CD4-positive, alpha-beta T cell treated with Interferon gamma for 1 hour (primary cell): Measurements from ENCODE around the gene MRPL48.
"Not testable (repeated sequence)": the region's sequence is repeated elsewhere in the genome, so short reads cannot be mapped to it uniquely, and the experiment has no call there.

ENCODE experiments used
- DNase-seq: peaks from one replicate; pipeline ENCODE4 v3.0.0-alpha.2; 2020

The MRPL48 gene

DNA sequence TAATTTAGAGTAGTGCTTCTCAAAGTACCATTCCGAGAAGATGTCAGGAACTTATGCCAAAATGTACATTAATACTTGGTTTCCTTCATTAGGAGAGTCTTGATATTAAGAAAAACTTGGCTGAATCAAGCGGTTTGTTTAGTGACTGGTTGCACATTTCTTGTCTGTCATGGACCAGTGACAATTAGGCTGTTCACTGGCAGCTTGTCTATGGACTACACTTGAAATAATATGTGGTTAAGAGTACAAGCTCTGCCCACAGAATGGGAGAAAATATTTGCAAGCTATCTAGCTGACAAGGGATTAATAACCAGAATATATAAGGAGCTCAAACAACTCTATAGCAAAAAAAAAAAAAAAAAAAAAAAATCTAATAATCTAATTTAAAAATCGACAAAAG, 64.4 kb downstream of the MRPL48 start:
- no peak for DNase-seq

DNA sequence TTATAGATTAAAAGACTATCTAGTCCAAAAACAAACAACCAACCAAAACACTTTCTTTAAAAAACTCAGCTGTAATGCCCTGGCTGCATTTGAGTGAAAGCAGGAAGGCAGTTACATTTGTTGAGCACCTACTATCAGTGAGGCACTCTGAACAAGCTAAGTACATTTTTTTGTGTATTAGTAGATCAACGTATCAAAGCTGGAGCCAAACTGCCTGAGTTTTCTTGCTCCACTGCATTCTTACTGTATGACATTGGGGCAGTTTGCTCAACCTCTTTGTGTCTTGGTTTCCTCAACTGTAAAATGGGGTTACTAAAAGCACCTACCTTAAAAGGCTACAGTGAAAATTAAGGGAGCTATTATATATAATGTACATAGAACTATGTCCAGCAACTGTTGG, 67.0 kb downstream of the MRPL48 start:
- DNase-seq = no peak

DNA sequence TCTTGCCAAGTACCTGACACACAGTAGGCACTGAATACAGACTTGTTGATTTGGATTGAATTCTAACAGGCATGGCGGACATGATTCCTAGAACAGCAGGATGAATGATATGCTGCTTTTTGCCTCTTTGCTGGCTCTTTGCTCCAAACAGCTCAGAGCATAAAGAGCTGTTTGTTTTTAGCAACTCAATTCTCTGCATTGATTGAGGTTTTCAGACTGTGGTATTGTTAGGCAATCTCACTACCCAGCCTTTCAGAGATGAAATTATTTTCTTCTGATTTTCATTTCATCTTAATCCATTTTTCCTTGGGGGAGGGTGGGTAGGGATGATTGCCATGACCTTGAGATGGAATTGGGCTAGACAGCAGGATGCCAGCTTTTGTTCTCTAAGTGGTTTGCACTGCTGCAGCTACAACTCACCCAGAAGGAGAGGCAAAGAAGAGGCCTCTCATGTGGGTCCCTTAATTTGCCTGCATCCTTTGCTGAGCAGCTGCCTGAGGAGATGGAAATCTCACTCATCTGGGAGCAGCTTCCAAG, 68.4 kb downstream of the MRPL48 start:
- DNase-seq = no peak

DNA sequence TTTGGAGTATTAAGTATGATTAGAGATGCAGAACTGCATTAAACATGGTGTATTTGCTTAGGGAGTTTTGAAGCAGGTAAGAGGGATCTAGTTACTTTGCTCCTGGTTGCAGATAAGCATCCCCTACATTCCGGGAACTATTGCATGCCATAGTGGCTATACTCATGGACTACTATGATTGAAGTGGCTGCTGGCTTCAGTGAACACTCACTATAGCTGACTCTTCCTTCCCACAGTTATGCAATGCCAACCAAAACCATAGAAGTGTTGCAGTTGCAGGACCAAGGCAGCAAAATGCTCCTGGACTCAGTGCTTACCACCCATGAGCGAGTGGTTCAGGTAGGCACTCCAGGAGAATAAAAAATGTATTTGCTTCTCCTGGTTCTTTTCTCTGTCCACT, 72.0 kb downstream of the MRPL48 start:
- DNase-seq = no peak

DNA sequence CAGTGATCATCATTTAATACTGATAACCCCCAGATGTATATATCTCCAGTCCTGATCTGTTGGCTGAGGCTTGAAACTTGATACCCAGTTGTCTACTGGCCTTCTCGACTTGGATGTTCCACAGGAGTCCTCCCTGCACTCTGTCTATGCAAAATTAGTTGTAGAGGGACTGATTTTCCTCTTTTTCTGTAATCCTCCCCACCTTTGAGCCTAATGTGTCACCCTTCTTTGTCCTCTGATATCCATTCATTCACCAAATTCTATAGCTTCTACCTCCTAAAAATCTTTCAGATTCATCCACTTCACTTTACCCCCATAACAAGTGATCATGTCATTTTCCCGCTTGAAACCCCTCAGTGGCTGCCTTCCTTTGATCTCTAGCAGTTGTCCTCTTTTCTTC, 72.5 kb downstream of the MRPL48 start:
- no peak for DNase-seq

DNA sequence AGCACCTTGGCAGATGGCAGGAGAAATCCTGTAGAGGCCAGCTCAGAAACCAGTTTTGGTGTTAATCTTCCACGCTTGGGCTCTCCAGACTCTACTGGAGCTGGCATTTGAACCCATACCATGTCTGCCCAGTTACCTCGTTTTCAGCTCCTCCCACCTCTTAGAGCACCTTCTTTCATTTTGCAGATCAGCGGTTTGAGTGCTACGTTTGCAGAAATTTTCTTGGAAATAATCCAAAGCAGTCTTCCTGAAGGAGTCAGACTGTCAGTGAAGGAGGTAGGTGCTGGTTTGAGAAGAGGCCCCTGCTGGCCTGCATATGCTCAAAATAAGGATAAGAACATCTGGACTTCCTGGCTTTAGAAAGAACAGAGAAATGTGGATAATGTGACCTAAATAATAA, 75.3 kb downstream of the MRPL48 start:
- no peak for DNase-seq

DNA sequence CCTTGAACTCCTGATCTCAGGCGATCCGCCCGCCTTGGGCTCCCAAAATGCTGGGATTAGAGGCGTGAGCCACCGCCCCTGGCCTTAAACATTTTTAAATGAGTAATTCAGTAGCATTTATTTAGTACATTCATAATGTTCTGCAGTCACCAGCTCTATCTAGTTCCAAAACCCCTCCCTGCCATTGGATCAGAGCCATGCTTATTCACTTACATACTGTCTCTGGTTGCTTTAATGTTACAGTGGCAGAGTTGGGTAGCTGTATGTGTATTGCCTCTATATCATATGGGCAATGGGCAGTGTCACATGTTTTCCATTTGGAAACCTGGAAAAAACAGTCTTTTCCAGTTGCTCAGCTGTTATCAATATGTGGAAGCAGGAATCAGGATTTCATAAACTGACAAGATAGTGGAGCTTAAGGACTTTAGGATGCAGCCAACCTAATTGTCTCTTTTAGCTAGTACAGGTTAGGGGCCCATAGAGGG, 78.5 kb downstream of the MRPL48 start:
- no peak for DNase-seq

DNA sequence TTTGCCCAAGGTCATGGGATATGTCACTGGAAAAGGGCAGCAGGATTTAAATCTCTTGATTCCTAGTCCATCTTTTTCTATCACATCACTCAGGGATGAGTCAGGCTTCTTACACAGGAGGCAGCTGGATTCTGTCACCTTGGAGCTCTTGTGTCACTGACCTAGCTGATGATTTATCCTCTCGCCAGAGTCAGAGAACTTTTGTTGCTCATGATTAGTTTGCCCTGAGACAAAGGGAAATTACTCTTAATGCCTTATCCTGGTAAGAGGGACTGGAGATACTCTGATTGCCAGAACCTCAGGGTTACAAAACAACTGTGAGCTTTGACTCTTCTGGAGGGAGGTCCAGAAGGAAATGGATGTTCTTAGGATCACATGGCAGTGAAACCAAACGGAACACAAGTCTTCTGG, 78.9 kb downstream of the MRPL48 start:
- no peak for DNase-seq

DNA sequence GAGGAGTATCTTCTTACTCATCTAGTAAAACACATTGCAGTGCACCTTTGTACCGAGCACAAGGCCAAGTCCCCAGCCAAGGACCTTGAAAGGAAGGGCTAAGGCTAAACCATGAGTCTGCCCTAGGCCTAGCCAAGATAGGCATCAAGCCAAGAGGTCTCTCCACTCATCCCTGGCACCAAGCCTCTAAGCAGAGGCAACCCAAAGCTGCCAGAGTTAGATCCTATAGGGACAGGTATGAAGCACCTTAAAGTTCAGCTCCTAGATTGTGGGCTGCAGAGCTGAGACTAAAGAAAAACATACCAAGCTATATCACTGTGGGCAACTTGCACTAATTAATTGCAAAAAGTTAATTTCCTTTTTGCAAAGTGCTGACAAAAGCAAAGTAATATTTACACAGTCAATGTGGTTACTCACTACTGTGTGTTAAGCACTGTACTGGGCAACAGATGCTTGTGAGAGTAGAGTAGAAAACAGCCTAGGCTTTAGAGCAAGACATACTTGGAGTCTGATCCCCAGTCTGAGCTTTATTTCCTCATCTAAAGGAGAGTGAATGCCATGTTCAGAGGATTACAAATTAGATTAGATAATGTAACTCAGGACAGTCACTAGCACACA, 81.8 kb downstream of the MRPL48 start:
- no peak for DNase-seq

DNA sequence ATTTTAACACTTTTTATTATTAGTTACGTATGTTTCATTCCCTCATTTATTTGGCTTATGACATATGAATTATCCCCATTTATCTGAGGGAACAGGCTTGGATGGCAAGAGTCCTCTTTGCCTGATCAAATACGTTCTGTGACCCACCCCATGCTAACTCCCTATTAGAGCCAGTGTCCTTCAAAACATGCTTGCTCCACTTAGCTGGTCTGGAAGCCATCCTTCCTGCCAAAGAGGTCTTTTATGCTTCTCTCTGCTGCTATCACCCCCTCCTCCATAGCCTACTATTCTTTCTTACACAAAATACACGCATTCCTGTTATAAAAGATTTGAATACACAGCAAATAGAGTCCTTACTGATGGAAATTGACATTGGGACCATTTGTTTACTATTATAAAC, 82.6 kb downstream of the MRPL48 start:
- DNase-seq = no peak

DNA sequence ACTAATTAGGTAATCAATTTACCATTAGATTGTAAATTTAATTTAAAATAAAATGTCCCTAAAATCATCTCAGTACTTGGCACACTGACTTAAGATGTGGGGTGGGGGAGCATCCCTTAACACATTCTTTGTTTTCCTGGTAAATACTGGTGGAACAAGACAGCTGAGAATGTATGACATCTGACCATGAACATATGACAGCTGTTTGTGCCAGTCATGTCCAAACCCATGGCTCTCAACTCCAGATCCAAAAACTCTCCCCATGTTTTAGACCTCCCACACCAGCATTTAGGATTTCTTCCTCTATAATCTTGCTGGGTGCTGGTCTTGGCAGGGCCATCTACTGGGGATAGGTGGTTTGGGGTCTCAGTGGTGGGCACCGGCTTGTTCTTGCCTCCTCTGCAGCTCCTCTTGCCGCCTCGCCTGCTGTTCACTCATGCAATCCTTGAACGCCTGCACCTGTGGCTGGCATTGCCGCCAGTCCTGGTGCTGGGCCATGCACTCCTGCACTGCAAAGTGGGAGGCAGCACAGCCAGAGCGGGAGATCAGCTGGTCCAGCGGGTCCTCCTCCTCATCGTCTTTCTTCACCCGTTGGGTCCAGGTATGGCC, 85.2 kb downstream of the MRPL48 start:
- DNase-seq = no peak

DNA sequence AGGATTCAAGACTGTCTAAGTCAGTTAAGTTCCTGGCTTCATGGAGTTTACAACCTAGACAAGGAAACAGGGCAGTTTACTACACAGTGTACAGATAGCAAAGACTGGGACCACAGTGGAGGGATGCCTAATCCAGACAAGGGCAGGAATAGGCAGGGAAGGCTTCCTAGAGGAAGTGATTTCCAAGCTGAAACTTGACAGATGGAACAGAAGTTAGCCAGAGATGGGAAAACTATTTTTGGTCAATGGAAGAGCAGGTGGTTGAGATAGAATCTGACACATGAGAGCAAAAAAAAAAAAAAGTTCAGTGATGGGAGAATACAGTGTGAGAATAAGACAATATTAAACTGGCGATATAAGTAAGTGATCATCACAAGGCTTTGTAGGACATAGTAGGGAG, 87.7 kb downstream of the MRPL48 start:
- DNase-seq = no peak

DNA sequence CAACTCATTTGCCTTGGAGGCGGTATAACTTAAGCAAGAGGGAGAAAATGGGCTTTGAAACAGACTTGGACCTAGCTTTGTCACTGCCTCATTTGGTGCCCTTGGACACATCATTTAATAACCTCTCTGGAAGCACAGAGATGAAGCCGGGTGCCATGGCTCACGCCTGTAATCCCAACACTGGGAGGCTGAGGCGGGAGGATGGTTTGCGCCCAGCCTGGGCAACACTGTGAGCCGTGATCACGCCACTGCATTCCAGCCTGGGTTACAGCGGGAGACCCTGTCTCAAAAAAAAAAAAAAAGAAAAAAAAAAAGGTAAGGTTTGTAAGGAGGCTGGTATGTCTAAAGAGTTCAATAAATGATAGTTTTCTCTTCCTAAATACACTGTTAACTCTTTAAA, 88.2 kb downstream of the MRPL48 start:
- DNase-seq = no peak

DNA sequence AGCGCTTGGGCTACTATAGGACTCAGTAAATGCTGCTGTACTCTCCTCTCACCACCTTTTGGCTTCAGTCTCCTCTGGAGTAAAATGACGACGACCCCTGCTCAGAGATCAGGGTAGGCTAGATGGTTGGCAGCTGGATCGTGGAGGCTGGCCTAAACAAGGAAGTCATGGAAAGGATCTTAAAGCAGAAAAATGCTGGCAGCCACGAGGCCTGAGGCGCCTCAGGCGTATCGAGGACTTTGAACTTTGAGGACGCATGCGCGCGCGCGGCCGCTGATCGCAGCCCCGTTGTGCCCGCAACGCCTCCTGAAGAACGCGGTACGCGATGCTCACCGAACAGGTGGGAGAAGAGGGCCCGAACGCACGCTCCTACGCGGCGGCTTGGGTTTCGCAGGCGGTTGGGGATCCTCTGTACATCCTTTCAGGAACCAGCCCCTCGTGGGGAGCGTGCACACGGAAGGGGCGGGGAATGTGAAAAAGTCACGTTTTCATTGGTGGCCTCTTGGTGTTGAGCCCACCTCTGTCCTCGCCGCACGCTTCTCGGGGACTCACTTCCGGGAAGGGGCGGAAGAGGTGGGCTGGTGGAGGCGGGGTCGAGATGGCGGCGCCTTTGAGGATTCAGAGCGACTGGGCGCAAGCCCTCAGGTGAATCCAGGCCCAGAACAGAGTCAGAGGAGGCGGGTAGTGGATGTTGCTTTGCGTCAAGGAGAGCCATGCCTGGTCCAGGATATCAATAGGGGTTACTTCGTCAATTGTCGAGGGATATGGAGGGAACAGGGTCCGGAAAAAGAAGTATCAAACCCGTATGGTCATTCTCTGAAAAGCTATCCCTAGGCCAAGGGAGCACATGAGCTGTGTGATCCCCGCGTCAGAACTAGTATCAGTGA, 89.0 kb downstream of the MRPL48 start, which contains the start of the genes COA4 and PAAF1:
TSS of gene COA4 (minus strand) at position 423 of the 887 bp plus-strand sequence. CDS start 3,468 bp downstream, outside the sequence.
TSS of gene PAAF1 (plus strand) at position 576 of the 887 bp plus-strand sequence. CDS start at position 599, 23 bp downstream.
- peak; percentile 92 for DNase-seq

DNA sequence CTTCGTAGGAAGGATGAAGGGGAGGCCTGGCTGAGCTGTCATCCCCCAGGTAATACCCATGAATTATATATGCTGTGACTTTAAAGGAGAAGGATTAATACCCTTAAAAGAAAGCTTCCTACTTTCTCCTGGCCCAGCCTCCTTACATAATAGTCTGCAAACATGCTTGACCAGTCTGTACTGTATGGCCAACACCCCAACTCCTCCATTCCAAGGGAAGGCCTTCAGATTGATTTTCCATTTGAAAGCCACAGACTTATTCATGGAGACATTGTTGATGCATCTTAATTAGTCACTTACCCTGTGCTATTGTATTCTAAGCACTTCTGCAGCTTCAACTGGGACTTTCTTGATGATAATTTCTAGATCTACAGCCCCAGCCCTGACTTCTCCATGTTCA, 91.1 kb downstream of the MRPL48 start:
- no peak for DNase-seq

DNA sequence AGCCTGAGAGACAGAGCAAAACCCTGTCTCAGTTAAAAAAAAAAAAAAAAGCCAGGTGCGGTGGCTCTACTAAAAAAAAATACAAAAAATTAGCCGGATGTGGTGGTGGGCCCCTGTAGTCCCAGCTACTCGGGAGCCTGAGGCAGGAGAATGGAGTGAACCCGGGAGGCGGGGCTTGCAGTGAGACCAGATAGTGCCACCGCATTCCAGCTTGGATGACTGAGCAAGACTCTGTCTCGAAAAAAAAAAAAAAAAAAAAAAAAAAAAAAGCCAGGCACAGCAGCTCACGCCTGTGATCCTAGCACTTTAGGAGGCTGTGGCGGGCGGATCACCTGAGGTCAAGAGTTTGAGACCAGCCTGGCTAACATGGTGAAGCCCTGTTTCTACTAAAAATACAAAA, 92.8 kb downstream of the MRPL48 start:
- DNase-seq = not testable (repeated sequence)

DNA sequence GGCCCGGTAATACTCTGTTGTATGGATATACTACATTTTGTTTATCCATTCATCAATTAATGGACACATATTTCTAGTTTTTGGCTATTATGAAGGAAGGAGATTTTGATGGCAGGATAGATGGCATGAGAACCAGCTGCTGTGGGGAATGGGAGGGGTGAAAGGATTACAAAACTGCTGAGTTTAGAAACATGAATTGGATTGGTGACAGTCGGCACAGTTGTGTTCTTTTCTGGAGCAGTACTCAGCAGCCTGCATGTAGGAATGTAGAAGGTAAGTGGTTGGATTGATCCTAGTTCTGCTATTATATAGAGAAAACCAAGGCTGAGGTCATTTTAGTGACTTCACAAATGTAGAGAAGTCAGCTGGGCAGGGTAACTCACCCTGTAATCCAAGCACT, 96.2 kb downstream of the MRPL48 start:
- DNase-seq = no peak

DNA sequence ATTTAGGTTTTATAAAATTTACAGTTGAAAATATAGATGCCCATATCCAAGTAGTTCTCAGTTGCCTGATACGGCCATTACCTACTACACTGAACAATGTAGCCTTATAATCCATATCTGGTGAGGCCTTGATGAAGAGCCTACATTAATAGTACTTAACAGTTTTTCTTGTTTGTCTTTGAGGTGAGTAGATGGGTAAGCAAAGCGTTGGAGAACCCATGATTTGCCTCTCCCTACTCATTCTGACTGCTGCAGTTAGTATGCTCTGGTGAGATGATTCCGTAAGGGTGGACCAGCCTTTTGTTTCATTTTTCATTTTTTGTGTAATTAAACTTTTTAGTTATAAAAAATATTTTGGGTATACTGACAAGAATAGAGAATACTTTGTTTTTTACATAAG, 100.6 kb downstream of the MRPL48 start:
- no peak for DNase-seq

DNA sequence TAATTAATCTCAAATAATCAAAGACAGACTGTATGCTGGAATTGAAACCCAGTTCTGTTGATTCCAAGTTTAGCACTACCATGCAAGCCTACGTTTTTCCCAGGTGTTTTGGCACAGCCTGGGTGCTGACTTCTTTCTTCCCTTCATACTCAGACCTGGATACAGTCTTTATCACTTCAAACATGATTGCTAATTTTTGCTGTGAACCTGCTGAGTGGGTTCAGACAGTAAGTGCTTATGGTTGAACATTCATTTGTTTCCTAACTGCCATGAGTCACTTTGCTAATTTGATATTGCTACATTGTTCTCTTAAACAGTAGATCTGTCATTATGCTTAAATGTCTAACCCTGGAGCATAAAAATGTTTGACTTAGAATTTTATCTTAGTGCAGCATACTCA, 101.3 kb downstream of the MRPL48 start:
- DNase-seq = no peak

DNA sequence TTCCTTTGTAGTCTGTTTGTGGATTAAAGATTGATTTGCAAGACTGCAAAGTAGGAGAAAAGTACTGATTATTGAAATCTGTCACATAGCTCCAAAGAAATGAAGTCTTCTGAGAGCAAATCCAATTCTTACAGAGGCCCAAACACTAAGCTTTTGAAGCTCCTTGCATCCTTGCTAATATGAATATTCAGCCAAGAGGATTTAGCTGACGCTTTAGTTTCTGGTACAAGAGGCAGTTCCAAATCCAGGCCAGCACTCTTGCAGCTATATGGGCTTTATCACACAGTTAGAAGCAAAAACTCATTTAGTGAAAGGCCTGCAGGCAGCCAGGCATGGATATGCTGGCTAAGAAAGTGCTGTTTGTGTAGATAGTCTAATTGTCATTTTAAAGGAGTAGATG, 101.9 kb downstream of the MRPL48 start:
- no peak for DNase-seq

DNA sequence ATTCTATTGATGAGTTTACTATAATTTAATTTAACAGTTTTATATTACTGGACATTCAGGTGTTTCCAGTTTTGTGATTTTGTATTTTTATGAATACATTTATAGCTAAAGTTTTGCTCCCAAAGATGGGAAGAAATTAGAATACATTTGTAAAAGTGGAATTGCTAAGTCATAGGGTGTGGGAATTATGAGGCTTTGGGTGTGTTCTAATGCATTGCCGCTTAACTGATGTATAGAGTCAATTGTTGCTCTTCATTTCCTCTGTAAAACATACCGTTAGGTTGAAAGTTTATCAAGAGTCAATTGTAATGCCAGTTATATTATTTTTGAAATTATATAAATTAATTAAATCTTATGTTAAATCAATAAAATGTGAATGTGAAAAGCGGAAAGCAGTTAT, 105.4 kb downstream of the MRPL48 start:
- DNase-seq = no peak

DNA sequence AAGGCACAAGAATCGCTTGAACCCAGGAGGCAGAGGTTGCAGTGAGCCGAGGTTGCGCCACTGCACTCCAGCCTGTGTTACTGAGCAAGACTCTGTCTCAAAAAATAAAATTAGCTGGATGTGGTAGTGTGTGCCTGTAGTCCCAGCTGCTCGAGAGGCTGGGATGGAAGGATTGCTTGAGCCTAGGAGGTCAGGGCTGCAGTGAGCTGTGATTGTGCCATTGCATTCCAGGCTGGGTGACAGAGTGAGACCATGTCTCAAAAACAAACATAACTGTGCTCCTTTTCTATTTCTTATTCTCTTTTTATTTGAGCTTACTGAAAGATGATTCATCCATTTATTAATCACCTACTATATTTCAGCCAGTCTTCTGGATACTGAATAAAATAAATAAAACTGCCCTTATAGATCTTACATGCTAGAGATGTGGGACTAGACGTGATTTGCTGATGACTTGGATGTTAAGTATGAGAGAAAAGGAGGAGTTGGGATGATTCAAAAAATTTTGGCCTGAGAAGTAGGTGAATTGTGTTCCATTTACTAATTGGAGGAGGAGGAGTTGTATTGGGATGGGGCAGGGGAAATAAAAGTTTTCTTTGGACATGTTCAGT, 107.2 kb downstream of the MRPL48 start:
- no peak for DNase-seq

DNA sequence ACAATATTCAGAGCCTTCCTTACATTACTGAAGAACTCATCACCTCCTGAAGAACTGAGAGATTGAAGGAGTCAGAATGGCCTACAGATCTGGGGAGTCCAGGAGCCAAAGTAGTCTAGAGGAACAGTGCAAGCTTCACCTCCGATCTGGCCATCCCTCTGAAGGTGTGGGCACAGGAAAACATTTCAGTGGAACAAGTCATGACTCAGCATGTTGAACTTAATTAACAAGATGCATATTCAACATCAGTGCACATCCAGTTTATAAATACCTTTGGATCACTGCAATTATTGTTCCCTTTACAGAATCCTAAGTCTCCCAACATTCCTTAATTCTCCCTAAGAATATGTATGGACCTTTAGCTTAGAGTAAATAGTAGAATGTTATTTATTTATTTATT, 114.6 kb downstream of the MRPL48 start:
- no peak for DNase-seq
